GM12874 (cell line): Measurements from ENCODE around the gene FAM50A.

ENCODE experiments used
- TF ChIP-seq, protein P1 (sequence below): IDR thresholded peaks from 2 replicates; pipeline ENCODE4 v1.5.1; 2011; ENCODE audit warnings: low read depth, mild to moderate bottlenecking, control low read depth, low read length, moderate library complexity; ENCODE audit not compliant: insufficient read depth

Gene FAM50A

DNA sequence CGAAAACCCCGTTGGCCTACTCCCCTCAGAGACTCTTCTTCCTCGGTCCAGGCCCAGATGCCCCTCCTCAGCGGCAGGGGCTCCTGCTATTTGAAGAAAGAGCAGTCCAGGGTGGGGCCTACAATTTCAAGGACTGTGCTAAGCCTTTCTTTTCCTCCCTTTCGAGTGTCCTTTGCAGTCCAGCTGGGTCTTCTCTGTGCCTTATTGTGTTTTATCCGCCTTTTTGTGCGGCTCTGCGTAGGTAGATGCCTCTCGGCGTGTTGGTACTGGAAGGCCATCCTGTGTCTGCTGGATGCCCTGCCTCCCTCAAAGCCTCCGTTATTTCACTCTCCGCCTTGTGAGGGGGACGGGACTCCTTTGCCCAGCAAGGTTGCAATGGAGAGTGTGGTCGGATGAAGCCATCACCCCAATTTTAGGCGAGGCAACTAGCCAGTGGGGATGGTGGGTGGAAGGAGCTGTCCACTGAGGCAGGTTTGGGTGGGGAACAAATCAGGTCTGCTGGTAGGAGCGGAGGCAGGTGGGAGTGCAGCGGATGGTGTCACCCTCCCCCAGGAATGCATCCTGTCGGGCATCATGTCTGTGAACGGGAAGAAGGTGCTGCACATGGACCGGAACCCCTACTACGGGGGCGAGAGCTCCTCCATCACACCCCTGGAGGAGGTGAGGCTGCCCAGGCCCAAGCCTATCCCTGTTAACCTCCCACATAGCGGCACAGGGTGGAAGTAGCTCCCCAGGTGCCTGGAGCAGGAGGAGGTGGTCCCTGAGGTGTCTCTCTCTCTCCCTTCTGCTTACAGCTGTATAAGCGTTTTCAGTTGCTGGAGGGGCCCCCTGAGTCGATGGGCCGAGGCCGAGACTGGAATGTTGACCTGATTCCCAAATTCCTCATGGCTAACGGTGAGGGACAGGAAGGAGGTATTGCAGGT is 5.7 kb upstream of the FAM50A start:
- TF ChIP-seq, protein P1, sequence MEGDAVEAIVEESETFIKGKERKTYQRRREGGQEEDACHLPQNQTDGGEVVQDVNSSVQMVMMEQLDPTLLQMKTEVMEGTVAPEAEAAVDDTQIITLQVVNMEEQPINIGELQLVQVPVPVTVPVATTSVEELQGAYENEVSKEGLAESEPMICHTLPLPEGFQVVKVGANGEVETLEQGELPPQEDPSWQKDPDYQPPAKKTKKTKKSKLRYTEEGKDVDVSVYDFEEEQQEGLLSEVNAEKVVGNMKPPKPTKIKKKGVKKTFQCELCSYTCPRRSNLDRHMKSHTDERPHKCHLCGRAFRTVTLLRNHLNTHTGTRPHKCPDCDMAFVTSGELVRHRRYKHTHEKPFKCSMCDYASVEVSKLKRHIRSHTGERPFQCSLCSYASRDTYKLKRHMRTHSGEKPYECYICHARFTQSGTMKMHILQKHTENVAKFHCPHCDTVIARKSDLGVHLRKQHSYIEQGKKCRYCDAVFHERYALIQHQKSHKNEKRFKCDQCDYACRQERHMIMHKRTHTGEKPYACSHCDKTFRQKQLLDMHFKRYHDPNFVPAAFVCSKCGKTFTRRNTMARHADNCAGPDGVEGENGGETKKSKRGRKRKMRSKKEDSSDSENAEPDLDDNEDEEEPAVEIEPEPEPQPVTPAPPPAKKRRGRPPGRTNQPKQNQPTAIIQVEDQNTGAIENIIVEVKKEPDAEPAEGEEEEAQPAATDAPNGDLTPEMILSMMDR = no peak

DNA sequence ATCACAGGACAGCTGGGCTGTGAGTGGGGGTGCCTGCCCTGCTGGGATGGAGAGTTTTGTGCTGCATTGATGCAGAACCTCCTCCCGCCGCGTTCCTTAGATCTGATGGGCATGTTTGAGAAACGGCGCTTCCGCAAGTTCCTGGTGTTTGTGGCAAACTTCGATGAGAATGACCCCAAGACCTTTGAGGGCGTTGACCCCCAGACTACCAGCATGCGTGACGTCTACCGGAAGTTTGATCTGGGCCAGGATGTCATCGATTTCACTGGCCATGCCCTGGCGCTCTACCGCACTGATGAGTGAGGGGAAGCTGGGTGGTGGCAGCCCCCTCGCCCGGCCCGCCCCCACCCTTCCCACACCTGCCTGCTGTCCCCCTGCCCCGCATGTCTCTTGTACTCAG is 4.1 kb upstream of the FAM50A start:
- TF ChIP-seq, protein P1 = no peak

DNA sequence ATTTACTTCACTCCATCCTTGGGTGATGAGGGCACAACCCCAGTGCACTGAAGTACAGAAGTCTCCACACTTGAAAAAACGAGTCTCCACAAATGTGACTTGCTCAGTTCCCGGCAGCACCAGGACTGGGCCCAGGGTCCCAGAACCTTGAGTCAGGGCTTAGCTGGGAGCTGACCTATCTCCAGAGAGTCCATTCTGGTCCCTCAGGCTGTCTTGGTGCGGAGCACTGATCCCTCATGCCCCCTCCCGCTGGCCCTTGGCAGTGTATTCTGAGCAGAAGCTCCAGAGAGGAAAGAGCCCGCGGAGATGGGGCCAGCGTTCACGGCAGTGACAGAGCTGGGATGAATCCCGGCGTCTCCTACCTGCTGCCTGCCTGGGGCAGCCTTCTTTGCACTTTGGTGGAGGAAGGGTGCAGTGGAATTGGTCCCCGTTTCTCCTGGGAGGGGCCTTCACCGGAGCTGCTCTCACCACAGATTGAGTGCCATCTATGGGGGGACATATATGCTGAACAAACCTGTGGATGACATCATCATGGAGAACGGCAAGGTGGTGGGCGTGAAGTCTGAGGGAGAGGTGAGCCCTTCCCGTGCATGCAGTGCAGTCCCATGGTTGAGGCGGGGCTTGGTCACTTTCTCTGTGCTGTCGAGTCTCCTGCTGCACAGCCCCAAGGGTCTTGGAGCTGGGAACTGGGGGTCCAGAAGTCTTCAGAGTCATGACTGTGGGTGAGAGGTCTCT is 3.2 kb upstream of the FAM50A start:
- TF ChIP-seq, protein P1 = no peak

DNA sequence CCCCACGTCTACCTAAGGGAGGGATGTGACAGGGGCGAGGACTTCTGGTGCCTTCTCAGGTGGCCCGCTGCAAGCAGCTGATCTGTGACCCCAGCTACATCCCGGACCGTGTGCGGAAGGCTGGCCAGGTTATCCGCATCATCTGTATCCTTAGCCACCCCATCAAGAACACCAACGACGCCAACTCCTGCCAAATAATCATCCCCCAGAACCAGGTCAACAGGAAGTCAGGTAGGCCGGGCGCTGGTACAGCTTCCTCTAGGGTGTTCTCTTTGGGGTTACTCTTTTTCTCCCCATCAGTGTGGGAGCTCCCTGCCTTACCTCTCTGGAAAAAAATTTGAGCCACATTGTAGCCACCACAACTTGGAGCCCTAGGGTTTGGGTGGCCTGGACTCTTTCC is 2.4 kb upstream of the FAM50A start:
- TF ChIP-seq, protein P1 = no peak

DNA sequence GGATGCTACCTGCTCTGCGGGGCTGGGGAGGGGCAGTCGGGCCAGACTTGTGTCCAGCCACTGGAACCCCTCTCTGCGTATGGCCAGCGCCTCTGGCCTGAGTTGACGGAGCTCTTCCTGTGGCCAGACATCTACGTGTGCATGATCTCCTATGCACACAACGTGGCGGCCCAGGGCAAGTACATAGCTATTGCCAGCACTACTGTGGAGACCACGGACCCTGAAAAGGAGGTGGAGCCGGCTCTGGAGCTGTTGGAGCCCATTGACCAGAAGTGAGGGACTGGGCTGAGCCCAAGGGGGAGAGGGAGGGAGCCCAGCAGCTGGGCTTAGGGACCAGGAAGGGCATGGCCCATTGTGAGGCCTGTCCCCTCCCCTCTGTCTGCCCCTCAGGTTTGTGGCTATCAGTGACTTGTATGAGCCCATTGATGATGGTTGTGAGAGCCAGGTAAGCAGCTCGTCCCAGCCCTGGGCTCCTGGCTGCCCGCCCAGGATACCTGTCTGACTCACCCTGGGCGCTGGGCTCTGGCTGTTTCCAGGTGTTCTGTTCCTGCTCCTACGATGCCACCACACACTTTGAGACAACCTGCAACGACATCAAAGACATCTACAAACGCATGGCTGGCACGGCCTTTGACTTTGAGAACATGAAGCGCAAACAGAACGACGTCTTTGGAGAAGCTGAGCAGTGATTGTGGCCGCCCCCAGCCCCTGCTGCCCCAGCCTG is 1.8 kb upstream of the FAM50A start:
- TF ChIP-seq, protein P1 = no peak

DNA sequence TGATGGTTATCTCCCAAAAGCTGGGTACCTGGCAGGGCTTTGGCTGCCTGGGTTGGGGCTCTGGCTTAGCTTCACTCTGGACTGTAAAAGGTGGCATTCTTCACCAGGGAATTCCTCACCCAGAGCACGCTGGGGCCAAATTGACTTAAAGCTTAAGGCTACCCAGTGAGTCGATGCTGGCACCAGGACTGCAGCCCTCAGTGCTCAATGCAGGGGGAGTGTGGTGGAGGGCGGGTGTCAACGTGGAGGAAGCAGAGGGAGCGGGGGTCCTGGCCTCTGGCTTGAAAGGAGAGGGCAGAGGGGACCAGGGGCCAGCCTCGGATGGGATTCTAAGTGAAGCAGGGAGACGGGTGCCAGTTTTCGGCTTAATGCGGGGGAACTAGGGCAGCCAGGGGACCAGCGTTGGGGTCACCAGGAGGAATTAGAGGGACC is 446 bp upstream of the FAM50A start:
- TF ChIP-seq, protein P1 = no peak

DNA sequence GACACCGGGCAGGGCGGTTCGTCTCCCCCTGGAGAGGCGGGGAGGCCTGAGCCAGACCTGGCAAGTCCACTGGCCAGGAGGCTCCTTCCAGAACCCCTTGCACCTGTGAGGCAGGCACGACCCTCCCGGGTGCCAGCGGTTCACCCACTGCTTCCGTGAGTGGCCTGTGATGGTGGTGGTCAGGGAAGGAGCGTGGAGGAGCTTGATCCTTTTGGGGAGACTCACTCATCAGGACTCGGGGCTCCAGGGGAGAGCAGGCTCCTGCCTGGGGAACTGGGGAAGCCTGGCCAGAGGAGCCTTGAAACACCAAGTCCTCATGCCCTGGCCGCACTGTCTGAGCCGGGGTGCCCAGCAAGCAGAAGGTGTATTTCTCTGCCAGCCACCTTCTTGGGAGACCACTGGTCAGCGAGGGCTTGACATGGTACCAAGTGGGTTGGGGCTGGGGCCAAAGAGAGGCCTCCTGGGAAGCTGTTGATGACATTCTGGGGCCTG is 860 bp downstream of the FAM50A start:
- TF ChIP-seq, protein P1 = no peak
